Fibroblast of pulmonary artery (primary cell): ENCODE data around the gene SLCO3A1.

ENCODE experiments used
- DNase-seq: peaks from one replicate; pipeline ENCODE4 v3.0.0-alpha.2; 2010; ENCODE audit warnings: low read depth
- H3K4me3 ChIP-seq: replicated peaks from 2 replicates; pipeline ENCODE4 v1.5.1; 2011; ENCODE audit warnings: low read depth, mild to moderate bottlenecking, control low read depth, low read length, moderate library complexity
- TF ChIP-seq, protein P1 (sequence below): IDR thresholded peaks from 2 replicates; pipeline ENCODE4 v1.5.1; 2011; ENCODE audit warnings: mild to moderate bottlenecking, control low read depth, low read length, inconsistent platforms; ENCODE audit errors: missing control alignments

SLCO3A1 gene

DNA sequence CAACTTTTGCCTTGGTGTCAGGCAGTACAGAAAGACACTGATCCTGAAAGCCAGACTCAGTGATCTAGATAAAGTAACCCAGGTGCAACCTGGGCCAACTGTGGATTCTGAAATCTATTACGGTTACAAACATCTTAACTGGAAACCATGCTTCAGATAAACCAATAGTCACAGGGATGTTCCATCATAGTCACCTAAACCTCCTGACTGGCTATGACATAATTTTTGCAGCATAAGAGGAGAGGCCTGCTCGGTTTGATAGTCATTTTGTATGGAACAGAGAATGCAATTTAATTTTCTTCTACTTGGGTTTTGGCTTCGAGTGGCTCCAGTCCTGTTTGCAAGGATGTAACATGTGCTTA, 3.7 kb downstream of the SLCO3A1 start:
- H3K4me3 ChIP-seq: no peak overlapping the region
- no peak for DNase-seq
- TF ChIP-seq, protein P1, sequence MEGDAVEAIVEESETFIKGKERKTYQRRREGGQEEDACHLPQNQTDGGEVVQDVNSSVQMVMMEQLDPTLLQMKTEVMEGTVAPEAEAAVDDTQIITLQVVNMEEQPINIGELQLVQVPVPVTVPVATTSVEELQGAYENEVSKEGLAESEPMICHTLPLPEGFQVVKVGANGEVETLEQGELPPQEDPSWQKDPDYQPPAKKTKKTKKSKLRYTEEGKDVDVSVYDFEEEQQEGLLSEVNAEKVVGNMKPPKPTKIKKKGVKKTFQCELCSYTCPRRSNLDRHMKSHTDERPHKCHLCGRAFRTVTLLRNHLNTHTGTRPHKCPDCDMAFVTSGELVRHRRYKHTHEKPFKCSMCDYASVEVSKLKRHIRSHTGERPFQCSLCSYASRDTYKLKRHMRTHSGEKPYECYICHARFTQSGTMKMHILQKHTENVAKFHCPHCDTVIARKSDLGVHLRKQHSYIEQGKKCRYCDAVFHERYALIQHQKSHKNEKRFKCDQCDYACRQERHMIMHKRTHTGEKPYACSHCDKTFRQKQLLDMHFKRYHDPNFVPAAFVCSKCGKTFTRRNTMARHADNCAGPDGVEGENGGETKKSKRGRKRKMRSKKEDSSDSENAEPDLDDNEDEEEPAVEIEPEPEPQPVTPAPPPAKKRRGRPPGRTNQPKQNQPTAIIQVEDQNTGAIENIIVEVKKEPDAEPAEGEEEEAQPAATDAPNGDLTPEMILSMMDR: no peak

DNA sequence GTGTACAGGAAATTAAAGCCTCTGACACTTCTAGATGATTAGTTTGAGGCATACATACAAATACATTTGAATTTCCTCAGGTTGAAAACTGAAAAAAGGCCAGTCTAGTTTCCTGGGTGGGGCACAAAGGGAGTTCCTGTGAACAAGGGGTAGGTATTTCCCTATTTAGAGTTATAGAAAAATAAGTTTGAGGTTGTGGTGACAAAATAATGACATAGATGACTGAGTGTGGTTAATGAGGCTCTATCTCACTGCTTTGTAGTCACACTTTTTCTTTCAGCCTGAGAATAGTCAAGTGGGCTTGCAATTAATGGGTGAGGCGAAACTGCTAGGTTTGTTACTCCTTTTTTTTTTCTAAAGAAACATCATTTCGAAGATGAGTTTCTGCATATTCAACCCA, 4.3 kb downstream of the SLCO3A1 start:
- DNase-seq: no peak
- TF ChIP-seq, protein P1: no peak
- H3K4me3 ChIP-seq: no peak overlapping the region

DNA sequence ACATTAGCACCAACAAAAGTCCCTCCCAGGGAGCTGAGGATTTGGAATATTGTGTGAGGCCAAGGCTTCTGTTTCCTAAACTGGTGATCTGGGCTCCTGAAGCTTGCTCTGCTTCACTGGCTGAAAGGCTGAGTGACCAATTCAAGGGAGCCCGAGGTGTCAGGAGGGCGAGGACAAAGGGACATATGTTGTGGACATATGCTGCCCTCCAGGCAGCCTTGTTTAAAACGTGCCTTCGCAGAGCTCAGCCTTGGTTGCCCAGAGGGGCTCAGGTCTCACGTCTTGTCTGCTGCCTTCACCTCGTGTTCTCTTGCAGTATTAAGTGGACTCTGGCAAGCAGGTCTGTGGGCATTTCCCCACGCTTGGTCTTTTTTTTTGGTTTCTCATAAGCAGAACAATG, 7.0 kb downstream of the SLCO3A1 start:
- no peak for DNase-seq
- TF ChIP-seq, protein P1: no peak
- no peak overlapping the region for H3K4me3 ChIP-seq

DNA sequence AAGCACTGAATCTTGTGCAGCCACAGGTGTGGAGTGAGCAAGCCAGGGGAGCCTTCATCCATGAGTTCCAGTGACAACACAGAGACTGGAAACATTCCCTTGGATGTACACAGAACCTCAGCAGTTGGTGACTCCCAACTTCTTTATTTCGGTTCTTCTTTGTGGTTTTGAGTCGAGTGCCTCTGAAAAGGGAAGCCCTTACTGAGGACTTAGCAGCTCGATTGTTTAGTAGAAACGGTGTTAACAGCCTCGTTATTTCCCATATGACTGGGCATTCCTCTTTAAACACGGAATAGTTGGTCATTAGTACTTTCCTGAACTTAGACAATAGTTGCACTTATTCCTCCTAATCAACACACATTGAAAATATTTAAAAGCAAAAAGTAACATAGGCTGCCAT, 7.7 kb downstream of the SLCO3A1 start:
- DNase-seq: no peak
- TF ChIP-seq, protein P1: no peak
- H3K4me3 ChIP-seq: no peak overlapping the region

DNA sequence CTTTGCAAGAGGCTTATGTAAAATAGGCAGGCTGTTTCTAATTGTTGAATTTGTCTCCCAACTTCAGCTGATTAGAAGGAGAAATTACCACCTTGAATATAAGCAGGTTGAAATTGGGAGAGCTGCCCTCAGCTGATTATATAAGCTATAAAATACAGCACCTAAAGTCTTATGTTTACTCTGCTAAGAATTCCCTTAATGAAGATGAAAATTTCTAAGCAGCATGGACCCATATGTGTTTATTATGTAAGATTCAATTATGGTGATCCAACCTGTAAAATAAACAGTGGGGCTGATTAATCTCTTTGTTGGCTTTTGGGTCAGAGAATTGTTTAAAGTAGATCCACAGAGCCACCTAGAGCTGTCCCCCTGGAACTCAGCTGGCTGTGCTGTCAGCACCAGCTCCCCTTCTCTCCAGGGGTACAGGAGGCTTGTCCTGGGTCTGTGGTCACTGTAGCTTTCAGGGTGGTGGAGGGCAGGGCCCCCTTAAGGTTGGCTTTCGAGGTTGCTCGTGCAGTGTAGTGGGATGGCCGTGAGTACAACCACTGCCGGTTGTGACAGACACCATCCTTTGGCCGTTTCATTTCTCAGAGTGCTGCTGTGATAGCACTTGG, 9.5 kb downstream of the SLCO3A1 start:
- DNase-seq: no peak
- TF ChIP-seq, protein P1: no peak
- no peak overlapping the region for H3K4me3 ChIP-seq

DNA sequence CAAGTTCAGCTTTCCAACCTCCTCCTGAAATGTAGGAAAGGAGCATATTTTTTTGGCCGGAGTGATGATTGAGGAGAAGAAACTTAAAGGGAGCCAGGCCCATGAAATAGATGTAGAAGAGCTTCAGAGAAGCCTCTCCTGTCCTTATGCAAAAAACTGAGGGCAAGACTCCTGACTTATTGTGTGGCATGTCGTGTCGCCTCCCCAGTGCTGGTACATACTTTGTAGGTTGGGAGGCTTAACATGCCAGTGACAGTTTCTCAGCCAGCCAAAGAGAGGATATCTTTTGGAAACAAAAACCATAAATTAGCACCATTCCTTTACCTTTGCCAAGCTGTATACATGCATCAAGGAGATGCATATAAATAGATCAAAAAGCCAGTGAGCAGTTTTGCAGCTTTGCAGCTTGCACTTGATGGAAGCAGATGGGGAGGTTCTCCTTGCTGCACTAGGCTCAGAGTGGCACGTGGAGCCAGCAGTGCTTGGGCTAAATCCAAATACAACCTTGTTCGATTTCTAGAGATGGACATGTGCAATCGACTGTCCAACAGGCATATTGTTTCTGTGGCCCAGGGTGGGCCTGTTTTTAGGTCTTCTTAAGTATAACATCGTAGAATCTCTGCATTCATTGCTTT, 10.2 kb downstream of the SLCO3A1 start:
- DNase-seq: no peak
- TF ChIP-seq, protein P1: no peak
- H3K4me3 ChIP-seq: no peak overlapping the region

DNA sequence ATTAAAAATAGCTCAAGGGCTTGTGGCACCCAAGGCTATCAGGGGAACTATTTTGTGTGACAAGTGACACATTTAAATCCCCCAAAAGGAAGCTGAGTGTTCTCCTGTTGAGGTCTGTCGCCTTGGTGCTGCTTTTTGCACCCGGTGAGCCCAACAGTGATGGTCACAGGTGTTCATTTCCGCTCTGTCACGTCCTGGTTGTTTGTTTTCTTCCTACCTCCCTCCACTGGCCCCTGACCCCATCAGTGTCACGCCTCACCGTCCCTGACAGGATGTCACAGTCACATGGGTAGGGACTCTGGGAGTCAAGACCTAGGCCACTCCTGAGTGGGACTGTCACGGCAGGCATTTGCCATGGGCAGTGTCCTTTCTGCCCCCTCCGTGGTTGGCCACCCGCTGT, 11.2 kb downstream of the SLCO3A1 start:
- no peak for DNase-seq
- TF ChIP-seq, protein P1: no peak
- no peak overlapping the region for H3K4me3 ChIP-seq
